BE2C (cell line): Measurements from ENCODE around the gene VAMP4.

Experiments used
- DNase-seq: peaks from one replicate; pipeline ENCODE4 v3.0.0-alpha.2; 2020
- H3K27me3 ChIP-seq: fragments of 250-450 bp; sonication (Bioruptor Pico); 2 replicates; pipeline ENCODE4 v1.5.1; 2020; ENCODE audit warnings: mild to moderate bottlenecking
- H3K36me3 ChIP-seq: fragments of 250-450 bp; sonication (Bioruptor Pico); 2 replicates; pipeline ENCODE4 v1.5.1; 2020; ENCODE audit warnings: mild to moderate bottlenecking
- H3K4me1 ChIP-seq: fragments of 250-450 bp; sonication (Bioruptor Pico); 2 replicates; pipeline ENCODE4 v1.5.1; 2020
- H3K4me3 ChIP-seq: 2 replicates; pipeline ENCODE4 v1.5.1; 2011; ENCODE audit warnings: low read depth, low read length
- H3K9me3 ChIP-seq: fragments of 250-450 bp; sonication (Bioruptor Pico); 2 replicates; pipeline ENCODE4 v1.5.1; 2020
- CTCF ChIP-seq: IDR thresholded peaks from 2 replicates; pipeline ENCODE4 v1.5.1; 2012; ENCODE audit warnings: mild to moderate bottlenecking, low read depth, low read length

VAMP4 gene

GRCh38 chr1:171785766-171786165 lies 43.9 kb upstream of the VAMP4 start:
- no peaks in the 10 kb centered on the region for H3K9me3 ChIP-seq

GRCh38 chr1:171784784-171785183 lies 42.9 kb upstream of the VAMP4 start:
- Histone ChIP-seq H3K4me3 (no peak overlapping the region), H3K4me1 (no peaks in the 10 kb centered on the region), H3K36me3 (peaks cover 61% of the 10 kb centered on the region), H3K27me3 (no peaks in the 10 kb centered on the region), H3K9me3 (no peaks in the 10 kb centered on the region)
- no peak for TF ChIP-seq CTCF
- DNase-seq: no peak

More at GRCh38 chr1:171785766-171786165, 43.9 kb upstream of the VAMP4 start:
- H3K27me3 ChIP-seq: no peaks in the 10 kb centered on the region
- H3K4me1 ChIP-seq: no peaks in the 10 kb centered on the region
- peaks cover 71% of the 10 kb centered on the region for H3K36me3 ChIP-seq
- DNase-seq: no peak
- TF ChIP-seq CTCF: no peak
- no peak overlapping the region for H3K4me3 ChIP-seq

GRCh38 chr1:171783816-171784530 lies 42.1 kb upstream of the VAMP4 start:
- no peaks in the 10 kb centered on the region for H3K9me3 ChIP-seq
- no peaks in the 10 kb centered on the region for H3K4me1 ChIP-seq
- no peak overlapping the region for H3K4me3 ChIP-seq
- DNase-seq: no peak
- TF ChIP-seq CTCF: no peak
- peaks cover 53% of the 10 kb centered on the region for H3K36me3 ChIP-seq
- H3K27me3 ChIP-seq: no peaks in the 10 kb centered on the region

- Histone ChIP-seq H3K4me1 (no peaks in the 10 kb centered on the region), H3K4me3 (peak within 1 kb of the TSS; percentile 100), H3K27me3 (no peaks in the 10 kb centered on the region), H3K36me3 (peaks cover 27% of the 10 kb centered on the region), H3K9me3 (no peaks in the 10 kb centered on the region)
- DNase-seq: peak; percentile 99
- no peak for TF ChIP-seq CTCF
Measured at GRCh38 chr1:171781176-171781875, 39.5 kb upstream of the VAMP4 start, which contains the start of gene METTL13. Gene METTL13 (plus strand): TSS chr1:171781660. CDS start chr1:171781968, 308 bp downstream.

- no peaks in the 10 kb centered on the region for H3K9me3 ChIP-seq
- H3K4me1 ChIP-seq: no peaks in the 10 kb centered on the region
- peaks cover 20% of the 10 kb centered on the region for H3K36me3 ChIP-seq
- TF ChIP-seq CTCF: no peak
- H3K4me3 ChIP-seq: peak overlapping the region; percentile 100
- H3K27me3 ChIP-seq: no peaks in the 10 kb centered on the region
- no peak for DNase-seq
Measured at GRCh38 chr1:171780583-171781175, 38.8 kb upstream of the VAMP4 start.
